ENCODE data around the gene G6PC1. TPM values are rescaled to one million over a fixed set of nuclear protein-coding genes. Genes with fewer than 3 reads are reported as not detected.
A peak's percentile ranks its signal among the peaks of the same experiment; 100 is the strongest.
"Not testable (repeated sequence)": the region's sequence is repeated elsewhere in the genome, so short reads cannot be mapped to it uniquely, and the experiment has no call there.

The G6PC1 gene
- total RNA-seq, 1 experiment from 2014 or later = not detected

DNA sequence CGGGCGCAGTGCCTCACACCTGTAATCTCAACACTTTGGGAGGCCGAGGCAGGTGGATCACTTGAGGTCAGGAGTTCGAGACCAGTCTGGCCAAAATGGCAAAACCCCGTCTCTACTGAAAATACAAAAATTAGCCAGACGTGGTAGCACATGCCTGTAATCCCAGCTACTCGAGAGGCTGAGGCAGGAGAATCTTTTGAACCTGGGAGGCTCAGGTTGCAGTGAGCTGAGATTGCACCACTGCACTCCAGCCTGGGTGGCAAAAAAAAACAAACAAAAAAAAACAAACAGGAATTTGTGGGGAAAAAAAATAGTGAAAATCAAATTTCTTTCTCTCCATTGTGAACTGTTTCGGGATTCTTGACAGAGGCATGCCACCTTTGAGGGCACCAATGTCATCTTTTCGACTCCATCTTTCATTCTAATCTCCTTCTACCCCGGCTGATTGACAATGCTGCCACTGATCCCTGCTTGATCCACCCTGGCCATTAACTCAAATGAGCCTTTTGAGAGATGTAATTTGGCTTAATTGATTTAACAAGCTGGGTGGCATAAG, 19.0 kb downstream of the G6PC1 start:
- in situ Hi-C loops (cut with HindIII; ENCODE audit: low pct_unique_long_range_greater_than_20kb, low sequenced_read_pairs); DNase-seq (ENCODE audit: low read depth, low spot score): not testable (repeated sequence)

GRCh38 chr17:42920106-42920900, 19.7 kb downstream of the G6PC1 start:
- in situ Hi-C loops (cut with HindIII; ENCODE audit: low pct_unique_long_range_greater_than_20kb, low sequenced_read_pairs) = no loop called here
- no peak for DNase-seq (ENCODE audit: low read depth, low spot score)

- no peak for DNase-seq (ENCODE audit: low read depth, low spot score)
- in situ Hi-C loops (cut with HindIII; ENCODE audit: low pct_unique_long_range_greater_than_20kb, low sequenced_read_pairs) = no loop called here
These were observed 20.3 kb downstream of the G6PC1 start for GRCh38 chr17:42920922-42921321.

DNA sequence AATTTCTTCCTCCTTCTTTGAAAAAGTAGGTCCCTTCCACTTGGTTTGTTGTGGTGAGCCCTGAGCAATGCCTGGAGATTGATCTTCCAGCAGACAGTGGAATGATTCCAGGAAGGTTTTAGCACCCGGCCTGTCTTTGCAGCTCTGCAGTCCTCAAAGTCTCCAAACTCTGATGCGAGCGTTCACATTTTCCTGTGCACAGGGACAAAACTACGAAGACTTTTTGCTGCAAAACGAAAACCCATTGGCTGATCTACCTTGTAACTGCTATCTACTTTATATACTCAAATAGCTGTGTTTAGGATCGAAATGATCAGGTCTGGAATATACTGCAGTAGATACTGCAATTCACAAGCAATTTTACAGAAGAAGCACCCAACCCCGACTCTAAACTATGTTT, 21.7 kb downstream of the G6PC1 start:
- no peak for DNase-seq (ENCODE audit: low read depth, low spot score)
- in situ Hi-C loops (cut with HindIII; ENCODE audit: low pct_unique_long_range_greater_than_20kb, low sequenced_read_pairs) = no loop called here

GRCh38 chr17:42923472-42923871, 22.9 kb downstream of the G6PC1 start:
- DNase-seq (ENCODE audit: low read depth, low spot score); in situ Hi-C loops (cut with HindIII; ENCODE audit: low pct_unique_long_range_greater_than_20kb, low sequenced_read_pairs): not testable (repeated sequence)

GRCh38 chr17:42924891-42925290, 24.3 kb downstream of the G6PC1 start:
- in situ Hi-C loops (cut with HindIII; ENCODE audit: low pct_unique_long_range_greater_than_20kb, low sequenced_read_pairs) = no loop called here
- no peak for DNase-seq (ENCODE audit: low read depth, low spot score)

DNA sequence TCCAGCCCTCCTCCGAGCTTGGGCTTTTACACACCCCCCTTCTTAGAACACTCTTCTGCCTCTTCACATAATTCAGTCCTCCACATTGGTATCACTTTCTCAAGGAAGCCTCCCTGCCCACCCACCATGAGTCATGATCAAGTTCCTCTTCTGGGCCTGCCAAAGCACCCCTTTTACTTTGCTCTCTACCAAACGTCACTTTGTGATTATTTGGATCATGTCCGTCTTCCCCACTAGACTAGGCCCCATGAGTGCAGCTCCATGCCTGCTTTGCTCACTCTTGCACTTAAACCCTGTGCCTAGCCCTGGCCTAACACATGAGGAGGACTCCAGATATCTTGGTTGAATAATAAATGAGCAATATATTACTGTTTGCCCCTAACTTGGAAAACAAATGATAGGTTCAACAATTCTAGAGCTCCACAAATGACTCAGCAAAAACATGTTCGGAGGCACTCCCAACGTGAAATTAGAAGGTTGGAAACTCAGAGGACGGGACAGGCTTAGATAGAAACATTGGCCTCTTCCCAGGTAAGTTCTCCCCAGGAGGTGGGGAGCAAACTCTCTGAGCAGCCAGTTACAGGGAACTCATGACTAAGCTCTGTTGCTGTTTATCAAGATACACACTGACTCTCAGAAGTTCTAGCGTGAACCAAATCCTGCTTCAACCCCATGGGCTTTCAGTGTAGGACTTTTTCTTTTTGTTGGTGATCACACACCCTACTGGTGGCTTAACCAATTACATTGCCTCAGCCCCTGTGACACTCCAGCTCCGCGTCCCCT, 28.3 kb downstream of the G6PC1 start:
- in situ Hi-C loops (cut with HindIII; ENCODE audit: low pct_unique_long_range_greater_than_20kb, low sequenced_read_pairs) = no loop called here
- DNase-seq (ENCODE audit: low read depth, low spot score) = peak; percentile 84

GRCh38 chr17:42929497-42929844, 28.9 kb downstream of the G6PC1 start:
- DNase-seq (ENCODE audit: low read depth, low spot score) = no peak
- in situ Hi-C loops (cut with HindIII; ENCODE audit: low pct_unique_long_range_greater_than_20kb, low sequenced_read_pairs) = no loop called here

- in situ Hi-C loops (cut with HindIII; ENCODE audit: low pct_unique_long_range_greater_than_20kb, low sequenced_read_pairs) = no loop called here
- peak; percentile 85 for DNase-seq (ENCODE audit: low read depth, low spot score)
These were observed 37.4 kb downstream of the G6PC1 start for GRCh38 chr17:42937712-42938596.

DNA sequence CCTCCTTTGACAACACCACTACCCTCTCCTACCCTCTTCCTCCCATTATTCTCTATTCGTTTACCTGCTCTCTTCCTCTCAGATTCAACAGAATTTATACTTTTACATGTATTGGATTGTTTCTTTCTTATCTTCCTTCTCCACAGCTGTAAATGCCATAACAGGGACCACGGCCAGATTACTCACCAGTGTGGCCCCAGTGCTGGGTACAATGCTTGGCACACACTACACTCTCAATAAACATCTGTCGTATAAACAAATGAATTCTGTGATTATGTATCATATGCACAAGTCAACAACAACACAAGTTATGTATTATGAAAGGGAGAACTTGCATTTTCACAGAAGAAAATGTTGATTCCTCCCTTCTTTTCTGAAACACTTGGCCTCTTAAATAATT, 43.6 kb downstream of the G6PC1 start:
- in situ Hi-C loops (cut with HindIII; ENCODE audit: low pct_unique_long_range_greater_than_20kb, low sequenced_read_pairs) = no loop called here
- DNase-seq (ENCODE audit: low read depth, low spot score) = no peak

- no peak for DNase-seq (ENCODE audit: low read depth, low spot score)
- in situ Hi-C loops (cut with HindIII; ENCODE audit: low pct_unique_long_range_greater_than_20kb, low sequenced_read_pairs) = no loop called here
These were observed 46.2 kb downstream of the G6PC1 start for GRCh38 chr17:42946812-42947211.

DNA sequence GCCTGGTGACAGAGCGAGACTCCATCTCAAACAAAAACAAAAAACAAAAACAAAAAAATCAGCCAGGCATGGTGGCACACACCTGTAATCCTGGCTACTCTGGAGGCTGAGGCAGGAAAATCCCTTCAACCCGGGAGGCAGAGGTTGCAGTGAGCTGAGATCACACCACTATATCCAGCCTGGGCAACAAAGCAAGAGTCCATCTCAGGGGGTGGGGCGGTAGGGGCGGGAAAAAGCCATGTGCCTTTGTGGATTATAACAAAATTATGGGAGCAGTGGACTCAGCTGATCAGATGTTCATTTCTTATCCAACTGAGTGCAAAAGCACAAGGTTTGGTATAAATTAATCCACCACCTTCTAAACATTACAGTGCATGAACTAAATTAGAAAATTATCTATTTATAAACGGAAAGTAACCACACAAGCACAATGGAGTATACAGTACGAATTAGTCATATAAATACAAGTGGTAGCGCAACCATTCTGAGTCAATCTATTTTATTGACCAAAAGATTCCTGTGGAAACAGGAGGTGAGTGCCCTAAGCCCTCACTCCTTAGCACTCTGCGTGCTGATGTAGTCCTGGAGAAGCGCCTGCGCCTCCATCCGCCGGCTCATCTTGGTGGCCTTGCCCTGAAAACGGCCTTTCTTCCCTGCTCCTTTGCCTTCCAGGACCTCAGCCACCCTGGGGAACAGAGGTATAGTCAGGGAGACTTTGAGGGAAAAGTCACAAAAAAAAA, 49.6 kb downstream of the G6PC1 start:
- in situ Hi-C loops (cut with HindIII; ENCODE audit: low pct_unique_long_range_greater_than_20kb, low sequenced_read_pairs) = no loop called here
- DNase-seq (ENCODE audit: low read depth, low spot score) = no peak

Small RNA genes within 50 kb of the gene (small RNA-seq; reads per million reads assigned to genes)
- gene RF00561 = 0 reads per million in 2 experiments
- 0 reads per million in 2 experiments for gene RNU6-287P

Other genes with a start within 250 kb of the G6PC1 start
- 8.7 and 9.9 TPM in 2 replicates for gene TUBG2, start 241.5 kb upstream of the G6PC1 start, total RNA-seq (2014; rRNA removed; shearing (Covaris generic))
- gene PLEKHH3, start 223.8 kb upstream of the G6PC1 start, total RNA-seq (2014; rRNA removed; shearing (Covaris generic)) = 10.1 and 11.1 TPM in 2 replicates
- gene CCR10, start 219.0 kb upstream of the G6PC1 start, total RNA-seq (2014; rRNA removed; shearing (Covaris generic)) = 0.43 and 0.63 TPM in 2 replicates
- gene CNTNAP1, start 218.3 kb upstream of the G6PC1 start, total RNA-seq (2014; rRNA removed; shearing (Covaris generic)) = 2.5 and 4.6 TPM in 2 replicates
- 14.4 and 15.4 TPM in 2 replicates for gene EZH1, start 155.8 kb upstream of the G6PC1 start, total RNA-seq (2014; rRNA removed; shearing (Covaris generic))
- gene RAMP2, start 139.6 kb upstream of the G6PC1 start, total RNA-seq (2014; rRNA removed; shearing (Covaris generic)) = not detected in 2 replicates
- gene VPS25, start 127.3 kb upstream of the G6PC1 start, total RNA-seq (2014; rRNA removed; shearing (Covaris generic)) = 125 and 127 TPM in 2 replicates
- 0.21 and 0.53 TPM in 2 replicates for gene WNK4, start 120.2 kb upstream of the G6PC1 start, total RNA-seq (2014; rRNA removed; shearing (Covaris generic))
- 123 and 145 TPM in 2 replicates for gene COA3, start 102.1 kb upstream of the G6PC1 start, total RNA-seq (2014; rRNA removed; shearing (Covaris generic))
- 0.05 and 0.37 TPM in 2 replicates for gene CNTD1, start 101.9 kb upstream of the G6PC1 start, total RNA-seq (2014; rRNA removed; shearing (Covaris generic))
- gene BECN1, start 76.5 kb upstream of the G6PC1 start, total RNA-seq (2014; rRNA removed; shearing (Covaris generic)) = 149 and 159 TPM in 2 replicates
- gene PSME3, start 67.4 kb upstream of the G6PC1 start, total RNA-seq (2014; rRNA removed; shearing (Covaris generic)) = 139 and 154 TPM in 2 replicates
- 0.26 and 0.69 TPM in 2 replicates for gene AOC2, start 56.2 kb upstream of the G6PC1 start, total RNA-seq (2014; rRNA removed; shearing (Covaris generic))
- gene AOC3, start 49.6 kb upstream of the G6PC1 start, total RNA-seq (2014; rRNA removed; shearing (Covaris generic)) = 0.26 TPM in 1 of 2 replicates, not detected in the other
- 24.3 and 26.7 TPM in 2 replicates for gene AARSD1, start 63.7 kb downstream of the G6PC1 start, total RNA-seq (2014; rRNA removed; shearing (Covaris generic))
- gene PTGES3L, start 79.3 kb downstream of the G6PC1 start, total RNA-seq (2014; rRNA removed; shearing (Covaris generic)) = 0.42 TPM in 1 of 2 replicates, not detected in the other
- 6.2 and 7.2 TPM in 2 replicates for gene RUNDC1, start 79.8 kb downstream of the G6PC1 start, total RNA-seq (2014; rRNA removed; shearing (Covaris generic))
- gene RPL27, start 97.6 kb downstream of the G6PC1 start, total RNA-seq (2014; rRNA removed; shearing (Covaris generic)) = 2,384 and 3,000 TPM in 2 replicates
- 55.8 and 63.1 TPM in 2 replicates for gene IFI35, start 106.0 kb downstream of the G6PC1 start, total RNA-seq (2014; rRNA removed; shearing (Covaris generic))
- 315 and 329 TPM in 2 replicates for gene VAT1, start 121.6 kb downstream of the G6PC1 start, total RNA-seq (2014; rRNA removed; shearing (Covaris generic))
- not detected in 2 replicates for gene RND2, start 124.4 kb downstream of the G6PC1 start, total RNA-seq (2014; rRNA removed; shearing (Covaris generic))
- 45.9 and 51.5 TPM in 2 replicates for gene BRCA1, start 224.6 kb downstream of the G6PC1 start, total RNA-seq (2014; rRNA removed; shearing (Covaris generic))

Data from SK-MEL-5 (cell line).